Measurements from ENCODE around the gene PARVA.

PARVA gene

DNA sequence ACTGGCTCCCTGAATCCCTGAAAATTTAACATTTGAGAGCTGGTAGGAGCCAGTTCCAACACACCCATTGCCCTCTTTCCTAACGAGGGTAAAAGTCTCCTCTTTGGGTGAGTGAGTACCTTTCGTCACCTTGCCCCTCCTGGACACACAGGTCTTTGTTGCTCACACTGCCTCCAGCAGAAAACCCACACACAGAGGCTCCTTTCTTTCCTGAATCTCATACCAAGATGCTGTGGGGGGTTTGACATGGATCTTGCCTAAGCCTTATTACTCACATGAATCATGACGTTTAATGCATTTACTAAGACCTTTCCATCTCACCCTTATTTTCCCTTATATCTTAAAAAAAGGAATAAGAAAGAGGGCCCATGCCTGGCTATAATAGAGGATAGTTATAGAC is 53.0 kb downstream of the PARVA start:
- DNase-seq (ENCODE audit: low read depth in 1 of 2, low spot score in 1 of 2), result no peak

DNA sequence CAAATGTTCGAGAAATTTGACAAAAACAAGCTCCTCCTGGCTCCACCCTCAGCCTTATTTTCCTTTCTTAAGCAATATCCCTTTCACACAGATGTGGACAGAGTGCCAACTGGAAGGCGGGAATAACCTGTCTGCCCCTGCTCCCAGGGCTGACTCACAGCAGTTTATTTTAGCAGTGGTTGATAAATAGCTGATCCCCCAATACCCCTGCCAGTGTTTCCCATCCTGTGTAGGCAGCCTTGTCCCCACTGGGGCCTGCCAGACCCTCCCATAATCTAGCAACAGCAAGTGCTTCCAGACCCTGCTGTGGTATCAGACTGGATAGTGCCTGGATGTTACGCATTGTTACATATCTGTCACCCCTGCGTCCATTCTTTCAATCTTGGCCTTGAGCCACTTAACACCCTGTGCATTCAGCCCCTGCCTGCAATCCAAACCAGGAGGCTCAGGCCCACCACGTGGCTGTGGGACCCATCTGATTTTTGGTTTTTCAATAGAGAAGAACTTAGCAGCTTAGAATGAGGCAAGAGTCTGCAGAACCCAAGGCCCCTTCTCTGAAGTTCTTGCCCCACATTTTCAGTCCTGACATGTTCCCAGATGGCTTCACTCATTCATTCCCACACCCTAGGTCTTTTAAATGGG is 53.7 kb downstream of the PARVA start:
- no peak for DNase-seq (ENCODE audit: low read depth in 1 of 2, low spot score in 1 of 2)

DNA sequence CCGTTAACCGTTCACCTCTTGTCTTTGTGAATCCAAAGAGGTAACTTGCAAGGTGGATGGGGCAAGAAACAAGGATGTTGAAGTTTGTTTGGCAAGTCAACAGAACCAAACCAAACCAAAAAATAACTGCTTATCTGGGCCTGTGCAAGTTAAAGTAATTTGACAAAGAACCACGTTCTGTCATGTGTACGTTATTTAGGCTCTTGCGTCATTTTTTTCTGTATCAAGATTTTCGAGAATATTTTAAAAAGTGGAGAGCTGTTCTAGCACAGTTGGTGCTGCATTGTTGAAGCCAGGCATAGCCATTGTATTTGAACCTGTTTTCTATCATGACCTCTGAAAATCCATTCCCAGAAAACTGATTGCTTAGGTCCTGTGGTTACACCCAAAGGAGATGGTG is 55.1 kb downstream of the PARVA start:
- DNase-seq (ENCODE audit: low read depth in 1 of 2, low spot score in 1 of 2), result no peak

DNA sequence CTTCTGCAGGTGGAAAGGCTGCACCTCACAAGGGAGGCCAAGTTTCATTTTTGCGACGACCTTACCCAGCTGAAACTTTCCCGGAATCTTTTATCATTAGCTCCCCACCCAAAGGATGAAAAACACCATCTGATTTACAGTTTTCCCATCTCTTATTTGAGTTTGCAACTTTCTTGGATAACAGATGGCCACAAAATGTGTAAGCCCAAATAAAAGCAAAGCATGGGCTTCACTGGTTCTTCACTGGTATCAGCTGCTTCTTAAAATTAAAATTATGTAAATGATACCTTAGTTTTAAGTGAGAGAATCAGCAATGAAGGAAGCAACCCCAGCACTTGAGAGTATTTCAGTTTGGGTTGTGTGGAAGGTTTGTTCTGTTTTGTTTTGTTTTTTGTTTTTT is 55.8 kb downstream of the PARVA start:
- no peak for DNase-seq (ENCODE audit: low read depth in 1 of 2, low spot score in 1 of 2)

DNA sequence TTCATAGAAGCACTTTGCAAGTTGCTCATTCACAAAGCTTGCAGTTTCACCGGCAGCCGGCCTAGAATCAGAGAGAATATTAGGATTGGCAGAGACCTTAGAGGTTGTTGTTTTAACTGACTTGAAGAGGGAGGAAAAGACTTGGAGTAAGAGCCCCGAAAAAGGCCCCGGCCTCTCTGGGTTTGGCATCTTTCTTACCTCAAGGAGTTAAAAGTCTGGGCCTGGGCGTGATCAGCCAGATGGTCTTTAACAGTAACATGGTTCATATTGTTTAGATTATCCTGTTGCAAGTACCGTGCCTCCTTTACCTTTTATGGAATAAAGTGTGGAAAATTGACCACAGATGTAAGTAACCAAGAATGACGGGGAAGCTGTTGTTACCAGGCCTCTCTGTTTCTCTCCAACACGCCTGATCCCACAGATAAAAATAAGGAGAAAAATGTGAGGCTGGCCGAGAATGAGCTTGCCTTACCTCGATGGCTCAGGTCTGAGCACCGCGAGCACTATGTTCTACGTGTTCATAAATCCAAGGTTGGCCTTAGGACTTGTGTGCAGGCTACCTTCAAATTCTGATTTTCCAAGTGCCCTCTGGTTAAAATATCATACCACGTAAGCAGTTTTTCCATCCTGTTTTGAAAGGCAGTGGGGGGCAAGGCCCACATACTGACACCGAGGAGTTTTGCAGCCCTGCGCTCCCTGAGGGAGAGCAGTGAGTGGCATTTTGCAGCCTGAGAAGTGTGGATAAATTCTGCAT is 56.4 kb downstream of the PARVA start:
- no peak for DNase-seq (ENCODE audit: low read depth in 1 of 2, low spot score in 1 of 2)

DNA sequence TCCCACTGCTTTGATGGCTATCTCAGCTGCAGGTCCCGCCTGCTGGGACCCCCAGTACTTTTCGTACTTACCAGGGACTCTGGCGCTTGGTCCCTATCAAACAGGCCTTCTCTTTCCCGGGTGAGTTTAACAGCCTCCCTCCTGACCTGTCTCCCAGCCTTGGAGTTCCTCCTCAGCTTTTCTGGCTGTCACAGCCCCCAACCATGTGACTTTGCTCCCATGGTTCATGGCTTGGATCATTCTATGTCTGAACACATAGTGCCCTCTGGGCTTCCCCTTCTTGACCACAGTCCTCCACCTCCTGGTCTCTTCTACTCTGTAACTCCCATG is 56.9 kb downstream of the PARVA start:
- DNase-seq (ENCODE audit: low read depth in 1 of 2, low spot score in 1 of 2), result no peak

DNA sequence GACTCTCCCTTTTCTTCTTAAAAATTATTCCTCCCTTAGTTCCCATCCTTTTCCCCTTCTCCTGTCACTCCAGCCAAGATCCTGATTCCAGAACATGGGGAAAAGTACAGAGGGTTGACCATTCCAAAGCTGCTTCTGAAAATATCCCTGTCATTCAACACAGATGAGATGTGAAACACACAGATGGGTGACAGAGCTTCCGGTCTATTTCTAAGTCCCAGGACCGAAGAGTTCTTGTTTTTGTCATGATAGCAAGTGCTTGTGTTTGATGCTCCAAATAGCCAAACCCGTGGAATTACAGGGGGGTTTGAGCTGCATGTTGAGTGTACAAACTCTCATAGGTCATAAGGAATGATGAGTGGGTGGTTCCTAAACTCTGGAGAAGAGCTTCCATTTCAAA is 57.9 kb downstream of the PARVA start:
- DNase-seq (ENCODE audit: low read depth in 1 of 2, low spot score in 1 of 2), result no peak

DNA sequence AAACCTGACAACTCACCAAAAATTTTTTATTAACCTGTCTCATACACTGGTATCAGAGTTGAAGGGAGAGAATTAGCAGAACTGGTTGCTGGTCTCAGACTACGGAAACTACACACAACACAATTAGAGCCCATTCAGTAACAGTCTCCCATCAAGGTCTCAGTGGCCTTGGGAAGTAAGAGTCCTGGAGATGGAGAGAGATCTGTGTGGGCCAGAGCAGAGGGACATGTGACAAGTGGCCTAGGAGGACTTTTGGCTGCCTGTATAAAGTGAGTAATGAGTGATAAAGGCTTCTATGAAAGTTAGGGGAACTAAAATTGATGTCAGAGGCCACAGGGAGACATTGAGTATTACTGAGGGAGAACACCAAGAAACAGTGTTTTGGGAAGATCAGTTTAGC is 58.9 kb downstream of the PARVA start:
- DNase-seq (ENCODE audit: low read depth in 1 of 2, low spot score in 1 of 2), result no peak

DNA sequence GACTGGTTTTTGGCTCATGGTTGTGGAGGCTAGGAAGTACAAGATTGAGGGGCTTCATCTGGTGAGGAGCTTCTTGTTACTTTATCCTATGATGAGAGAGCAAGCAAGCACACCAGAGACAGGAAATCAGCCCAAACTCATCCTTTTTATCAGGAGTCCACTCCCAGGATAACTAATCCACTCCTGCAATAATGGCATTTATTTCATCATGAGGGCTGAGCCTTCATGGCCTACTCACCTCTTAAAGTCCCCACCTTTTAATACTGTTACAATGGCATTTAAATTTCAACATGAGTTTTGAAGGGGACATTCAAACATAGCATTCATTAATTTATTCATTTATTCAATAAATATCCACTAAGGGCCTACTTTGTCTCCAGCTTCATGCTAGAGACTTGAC is 60.9 kb downstream of the PARVA start:
- DNase-seq (ENCODE audit: low read depth in 1 of 2, low spot score in 1 of 2), result no peak

DNA sequence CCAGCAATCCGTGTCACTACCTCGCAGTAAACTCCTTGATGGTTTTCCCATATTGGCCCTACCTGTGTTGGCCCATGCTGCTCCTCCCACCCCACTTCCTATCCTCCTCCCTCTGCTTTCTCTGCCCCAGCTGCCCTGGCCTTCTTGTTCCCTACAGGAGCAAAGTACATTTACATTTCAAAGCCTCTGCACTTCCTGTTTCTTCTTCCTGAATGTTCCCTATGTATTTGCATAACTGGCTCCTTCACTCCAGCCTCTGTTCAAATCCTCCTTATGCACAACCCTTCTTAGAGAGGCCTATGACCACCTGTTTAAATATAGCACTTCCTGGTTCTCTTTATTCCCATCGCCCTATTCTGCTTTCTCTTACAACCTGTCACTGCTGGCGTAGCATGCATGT is 62.2 kb downstream of the PARVA start:
- DNase-seq (ENCODE audit: low read depth in 1 of 2, low spot score in 1 of 2), result no peak

DNA sequence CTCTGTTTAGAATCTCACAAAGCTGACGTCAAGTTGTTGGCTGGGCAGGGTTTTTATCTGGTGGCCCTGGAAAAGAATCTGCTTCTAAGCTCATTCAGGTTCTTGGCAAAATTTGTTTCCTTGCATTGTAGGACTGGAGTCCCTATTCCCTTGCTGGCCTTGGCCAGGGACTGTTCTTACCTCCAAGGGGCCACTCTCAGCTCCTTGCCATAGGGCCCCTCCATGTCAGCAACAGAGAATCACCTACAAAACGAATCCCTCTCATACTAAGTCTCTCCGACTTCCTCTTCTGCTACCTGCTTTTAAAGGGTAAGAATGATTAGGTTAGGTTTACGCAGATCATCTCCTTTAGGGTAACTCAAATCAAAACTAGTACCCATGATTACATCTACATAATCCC is 63.2 kb downstream of the PARVA start:
- DNase-seq (ENCODE audit: low read depth in 1 of 2, low spot score in 1 of 2), result no peak

DNA sequence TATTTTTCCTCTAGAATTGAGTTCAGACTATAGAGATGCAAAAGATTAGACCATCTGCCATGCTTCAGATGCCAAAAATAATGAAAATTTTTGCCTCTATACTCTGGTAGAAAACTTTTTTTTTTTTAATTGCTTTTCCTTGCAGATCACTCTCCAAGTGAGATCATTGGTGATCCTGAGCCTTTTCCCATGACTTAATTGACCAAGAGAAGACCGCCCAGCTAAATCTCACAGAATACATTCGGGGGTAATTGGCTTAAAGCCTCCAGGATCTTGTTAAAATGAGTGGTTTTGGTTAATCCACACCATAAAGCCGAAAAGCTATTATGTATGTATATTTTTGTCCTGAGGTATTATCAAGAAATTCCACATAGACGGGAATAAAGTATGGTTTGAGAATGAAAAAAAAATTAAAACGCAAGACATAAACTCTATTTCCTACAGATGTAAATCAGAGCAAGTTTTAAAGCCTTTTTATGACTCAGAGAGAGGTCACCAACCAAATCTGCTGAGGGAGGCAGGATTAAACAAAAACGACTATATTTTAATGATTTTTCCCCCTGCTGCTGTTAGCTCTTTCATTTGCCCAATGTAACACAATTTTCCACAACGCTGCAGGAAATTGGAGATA is 64.0 kb downstream of the PARVA start:
- no peak for DNase-seq (ENCODE audit: low read depth in 1 of 2, low spot score in 1 of 2)

DNA sequence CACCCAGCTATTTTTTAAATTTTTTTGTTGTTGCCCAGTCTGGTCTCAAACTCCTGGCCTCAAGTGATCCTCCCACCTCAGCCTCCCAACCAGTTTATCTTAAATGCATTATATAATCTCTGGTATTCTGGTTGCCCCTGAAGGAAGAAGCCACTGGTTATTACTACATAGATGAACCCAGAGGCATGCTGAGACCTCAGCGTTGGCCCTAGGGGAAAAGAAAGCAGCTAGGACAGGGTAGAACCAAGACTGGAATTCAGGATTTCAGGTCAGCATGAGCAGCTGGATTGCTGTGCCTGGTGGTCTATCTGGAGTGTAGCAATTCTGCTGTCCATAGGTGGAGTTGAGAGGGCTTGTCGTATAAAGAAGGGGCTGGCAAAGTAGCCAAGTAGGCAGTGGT is 67.2 kb downstream of the PARVA start:
- DNase-seq (ENCODE audit: low read depth in 1 of 2, low spot score in 1 of 2), result no peak

DNA sequence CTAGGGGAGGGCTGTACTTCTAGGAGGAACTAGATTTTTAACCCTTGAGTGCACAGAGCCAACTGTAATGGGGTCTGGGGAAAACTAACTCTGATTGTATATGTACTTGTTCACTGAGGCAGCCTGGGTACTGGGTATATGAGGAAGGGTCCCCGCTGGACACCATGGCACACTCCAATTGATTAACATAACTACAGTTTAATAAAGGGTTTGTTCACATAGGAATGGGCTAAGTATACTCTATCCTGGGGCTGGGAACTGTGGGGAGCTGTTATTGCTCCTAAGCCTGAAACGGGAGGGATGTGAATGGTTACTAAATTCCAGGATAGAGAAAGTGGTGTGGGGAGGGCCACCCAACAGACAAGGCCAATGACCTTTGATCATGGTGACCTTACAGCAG is 67.6 kb downstream of the PARVA start:
- DNase-seq (ENCODE audit: low read depth in 1 of 2, low spot score in 1 of 2), result no peak

DNA sequence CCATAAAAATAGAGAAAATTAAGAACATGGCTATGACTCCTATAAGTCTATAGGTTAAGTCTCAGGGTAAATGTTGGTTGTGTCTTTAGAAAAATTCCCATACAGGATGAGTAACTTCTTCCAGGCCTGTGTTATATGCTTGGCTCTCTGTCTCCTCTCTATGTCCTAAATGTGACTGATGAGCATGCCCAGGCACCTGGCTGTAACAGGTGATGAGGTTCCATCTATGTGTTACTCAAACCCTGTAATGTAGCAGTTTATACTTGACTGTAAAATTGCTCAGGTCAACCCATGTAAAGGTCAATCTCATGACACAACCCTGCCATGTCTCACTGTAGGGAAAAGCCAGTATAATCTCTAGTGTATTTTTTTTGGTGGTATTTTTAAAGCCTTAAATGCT is 69.5 kb downstream of the PARVA start:
- DNase-seq (ENCODE audit: low read depth in 1 of 2, low spot score in 1 of 2), result no peak

DNA sequence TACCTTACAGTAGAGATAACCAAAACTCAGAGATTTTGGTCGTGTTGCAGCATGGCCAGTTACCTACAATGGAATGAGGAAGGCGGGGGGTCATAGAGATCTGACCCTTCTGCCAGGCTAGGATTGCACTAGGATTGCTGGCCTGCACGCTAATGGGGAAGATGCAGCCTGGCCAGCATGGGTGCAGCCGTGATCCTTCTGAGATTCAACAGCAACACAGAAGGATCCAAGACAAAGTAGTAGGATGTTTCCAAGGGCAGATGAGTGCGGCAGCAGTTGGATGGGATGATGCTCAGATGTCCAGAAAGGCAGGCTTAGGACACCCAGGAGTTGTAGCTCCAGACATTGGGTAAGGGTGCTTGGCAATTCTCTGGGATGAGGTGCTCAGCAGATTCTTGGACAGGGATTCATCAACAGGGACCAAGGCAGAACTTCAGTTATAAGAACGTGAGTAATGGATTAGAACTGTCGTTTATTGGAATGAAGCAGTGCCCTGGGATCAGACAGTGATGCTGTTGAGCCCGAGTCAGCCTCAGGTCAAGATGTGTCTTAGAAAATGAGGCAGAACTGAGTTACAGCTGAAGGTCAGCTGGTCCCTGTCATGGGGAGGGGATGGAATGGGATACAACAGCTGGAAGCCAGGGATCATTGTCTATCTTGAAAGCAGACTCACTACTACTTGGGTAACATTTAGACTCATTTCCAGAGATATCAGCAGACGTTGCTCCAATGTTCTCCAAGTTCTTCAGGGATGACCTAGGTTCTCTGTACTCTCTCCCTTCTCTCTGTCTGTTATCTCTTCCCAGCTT is 71.0 kb downstream of the PARVA start:
- no peak for DNase-seq (ENCODE audit: low read depth in 1 of 2, low spot score in 1 of 2)

DNA sequence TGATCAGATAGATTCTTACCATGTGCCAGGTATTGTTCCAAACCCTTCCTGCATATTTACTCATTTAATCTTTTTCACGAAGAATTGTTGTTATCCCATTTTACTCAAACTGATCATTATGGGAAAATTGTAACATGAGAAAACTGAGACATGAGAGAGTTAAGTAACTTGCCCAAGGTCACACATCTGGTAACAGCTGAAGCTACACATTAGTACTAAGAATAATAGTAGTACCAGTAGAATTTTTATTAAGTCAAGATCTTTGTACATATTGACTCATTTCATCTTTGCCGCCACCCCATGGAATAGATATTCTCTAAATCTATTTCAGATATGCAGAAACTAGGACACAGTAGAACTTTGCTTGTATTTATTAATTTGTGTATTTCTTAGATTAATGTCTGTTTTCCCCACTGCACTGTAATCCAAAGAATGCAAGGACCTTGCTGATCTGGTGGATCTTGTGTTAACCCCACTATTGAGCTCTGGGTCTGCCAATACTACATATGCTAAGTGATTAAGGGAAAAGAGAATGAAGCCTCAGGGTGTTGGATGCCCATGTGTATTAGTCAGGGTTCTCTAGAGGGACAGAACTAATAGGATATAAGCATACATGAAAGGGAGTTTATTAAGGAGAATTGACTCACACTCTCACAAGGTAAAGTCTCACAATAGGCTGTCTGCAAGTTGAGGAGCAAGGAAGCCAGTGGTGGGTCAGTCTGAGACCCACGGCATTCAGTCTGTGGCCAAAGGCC is 72.8 kb downstream of the PARVA start:
- no peak for DNase-seq (ENCODE audit: low read depth in 1 of 2, low spot score in 1 of 2)

DNA sequence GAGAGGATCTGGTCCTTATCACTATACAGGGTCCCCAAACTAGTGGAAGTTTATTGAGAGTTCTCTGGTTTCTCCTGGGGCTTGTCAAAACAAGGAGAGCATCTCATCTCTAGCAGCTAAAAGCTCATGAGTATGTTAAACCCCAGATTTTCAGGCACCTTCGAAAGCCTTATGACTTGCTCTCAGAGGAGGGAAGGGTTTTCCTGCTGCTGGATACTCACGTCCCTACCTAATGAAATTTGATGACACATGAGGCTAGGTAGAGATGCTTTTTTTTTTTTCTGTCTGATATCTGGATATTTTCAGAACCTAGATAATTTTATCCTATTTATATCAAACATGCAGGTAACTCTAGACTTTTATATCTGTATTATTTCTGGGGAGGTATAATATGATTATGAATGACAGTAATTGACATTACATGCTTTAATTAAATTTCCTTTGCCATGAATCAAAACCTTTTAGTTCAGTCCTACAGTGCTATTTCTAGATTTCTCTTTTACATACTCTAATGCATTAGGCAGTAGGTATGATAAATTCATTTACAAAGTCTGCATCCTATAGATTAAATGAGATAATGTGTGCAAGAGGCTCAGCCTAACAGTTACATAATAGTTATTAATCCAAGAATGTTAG is 73.9 kb downstream of the PARVA start:
- DNase-seq (ENCODE audit: low read depth in 1 of 2, low spot score in 1 of 2), result no peak

DNA sequence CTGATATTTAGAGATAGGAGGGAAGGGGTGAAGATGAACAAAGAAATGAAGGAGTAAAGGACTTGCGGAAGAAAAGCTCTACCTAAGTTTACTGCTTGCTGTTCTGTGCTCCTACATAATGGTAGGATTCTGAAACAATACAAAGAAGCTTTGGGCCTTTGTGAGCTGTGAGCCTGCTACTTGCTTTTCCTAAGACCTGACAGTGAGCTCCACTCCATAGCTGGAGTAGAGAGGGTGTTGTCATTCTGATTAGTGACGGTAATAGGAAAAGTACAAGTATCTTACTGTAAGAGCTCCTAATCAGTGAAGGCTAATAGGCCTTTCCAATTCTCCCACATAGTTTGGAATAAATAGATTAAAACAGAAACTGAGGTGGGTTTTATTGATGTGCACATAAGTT is 75.9 kb downstream of the PARVA start:
- DNase-seq (ENCODE audit: low read depth in 1 of 2, low spot score in 1 of 2), result no peak

DNA sequence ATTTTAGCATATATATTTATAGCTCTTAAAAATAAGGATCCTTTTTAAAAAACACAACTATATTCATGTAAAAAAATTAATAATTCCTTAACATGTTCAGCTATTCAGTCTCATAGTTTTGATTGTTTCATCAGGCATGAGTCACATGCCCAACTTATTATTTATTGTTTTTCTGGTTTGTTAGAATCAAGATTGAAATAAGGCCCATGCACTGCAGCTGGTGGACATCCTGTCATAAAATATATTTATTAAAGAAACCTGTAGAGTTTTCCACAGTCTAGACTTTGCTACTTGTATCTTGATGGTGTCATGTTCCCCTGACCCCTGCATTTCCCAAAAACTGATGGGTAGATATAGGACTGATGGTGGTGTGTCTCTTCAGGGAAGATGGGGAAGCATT is 77.4 kb downstream of the PARVA start:
- DNase-seq (ENCODE audit: low read depth in 1 of 2, low spot score in 1 of 2), result no peak

DNA sequence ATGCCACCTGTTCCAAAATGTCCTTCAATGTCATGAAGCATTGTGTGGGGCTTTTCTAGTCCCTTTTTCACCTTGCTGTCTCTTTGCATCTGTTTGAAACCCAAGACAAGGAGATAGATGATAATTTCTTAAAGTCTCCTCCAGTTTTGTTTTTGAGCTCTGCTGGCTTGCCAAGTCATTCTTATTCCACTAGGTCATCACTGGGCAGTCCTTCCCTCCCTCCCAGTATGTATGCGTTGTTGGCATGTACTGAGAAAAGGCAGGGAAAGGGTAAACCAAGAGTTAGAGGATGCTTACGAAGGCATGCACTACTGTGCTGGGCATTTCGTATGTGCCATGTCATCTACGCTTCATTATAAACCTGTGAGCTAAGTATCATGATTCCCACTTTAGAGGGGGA is 78.6 kb downstream of the PARVA start:
- DNase-seq (ENCODE audit: low read depth in 1 of 2, low spot score in 1 of 2), result no peak
